Measurements from ENCODE around the gene AURKAIP1. TPM values are rescaled to one million over a fixed set of nuclear protein-coding genes. Genes with fewer than 3 reads are reported as not detected.
"Not testable (repeated sequence)": the region's sequence is repeated elsewhere in the genome, so short reads cannot be mapped to it uniquely, and the experiment has no call there.

The AURKAIP1 gene
- total RNA-seq, 1 experiment from 2014 or later, result 823 TPM

GRCh38 chr1:1406101-1406820 is 31.3 kb upstream of the AURKAIP1 start:
- Histone ChIP-seq H2AFZ (ENCODE audit: low read length) (peak overlapping the region; percentile 68), H4K20me1 (ENCODE audit: low read length) (0 out of 2 replicates have a peak, but pooled peaks cover 4% of the 10 kb centered on the region), H3K9ac (ENCODE audit: low read length) (peak overlapping the region; percentile 93), H3K36me3 (ENCODE audit: low read depth, low read length) (peaks cover 31% of the 10 kb centered on the region), H3K27ac (ENCODE audit: low read length) (peak overlapping the region; percentile 61), H3F3A (ENCODE audit: low read length, unreplicated experiment) (peaks cover 4% of the 10 kb centered on the region), H3K4me2 (ENCODE audit: low read length) (peak overlapping the region; percentile 99), H3K4me1 (ENCODE audit: insufficient read depth, low read length) (peaks cover 26% of the 10 kb centered on the region), H3K9me3 (ENCODE audit: low read length) (no peaks in the 10 kb centered on the region), H3K9me2 (replicated peaks; ENCODE audit: low read length) (no peaks in the 10 kb centered on the region), H3K4me3 (ENCODE audit: low read length) (peak overlapping the region; percentile 84), H3K79me2 (ENCODE audit: low read length) (peaks cover 68% of the 10 kb centered on the region), H3K27me3 (ENCODE audit: low read length) (no peaks in the 10 kb centered on the region)
- DNase-seq (no peak), ATAC-seq (peak; percentile 2; the same call in 1 of the 2 replicates)
- ChIA-PET CTCF (no interaction called here), POLR2A (ENCODE audit: unreplicated experiment) (no interaction called here)
- no peak for TF ChIP-seq EZH2 (IDR thresholded peaks at IDR 0.05; ENCODE audit: low read length, unreplicated experiment)
- no peak for TF ChIP-seq CTCF (conservative IDR thresholded peaks at IDR 0.05; ENCODE audit: low read depth, low read length)
- TF ChIP-seq EZH2phosphoT487 (IDR thresholded peaks at IDR 0.05; ENCODE audit: borderline replicate concordance, low read length), result no peak
- no TSS peak for BruUV-seq (replicated peaks)
- intact Hi-C loops (cut with micrococcal nuclease), result no loop called here

GRCh38 chr1:1403653-1404052 is 28.6 kb upstream of the AURKAIP1 start:
- peaks cover 36% of the 10 kb centered on the region for H3K4me1 ChIP-seq (ENCODE audit: insufficient read depth, low read length)
- H3K9ac ChIP-seq (ENCODE audit: low read length), result no peak overlapping the region
- ATAC-seq (no peak), DNase-seq (no peak)
- ChIA-PET POLR2A (ENCODE audit: unreplicated experiment) (no interaction called here), CTCF (no interaction called here)
- H4K20me1 ChIP-seq (ENCODE audit: low read length), result 0 out of 2 replicates have a peak, but pooled peaks cover 4% of the 10 kb centered on the region
- H2AFZ ChIP-seq (ENCODE audit: low read length), result no peak overlapping the region
- no peaks in the 10 kb centered on the region for H3K9me3 ChIP-seq (ENCODE audit: low read length)
- no TSS peak for BruUV-seq (replicated peaks)
- no peak overlapping the region for H3K4me2 ChIP-seq (ENCODE audit: low read length)
- no peak for TF ChIP-seq EZH2 (IDR thresholded peaks at IDR 0.05; ENCODE audit: low read length, unreplicated experiment)
- no peak for TF ChIP-seq CTCF (conservative IDR thresholded peaks at IDR 0.05; ENCODE audit: low read depth, low read length)
- TF ChIP-seq EZH2phosphoT487 (IDR thresholded peaks at IDR 0.05; ENCODE audit: borderline replicate concordance, low read length), result no peak
- H3K27ac ChIP-seq (ENCODE audit: low read length), result no peak overlapping the region
- H3K9me2 ChIP-seq (replicated peaks; ENCODE audit: low read length), result no peaks in the 10 kb centered on the region
- peaks cover 35% of the 10 kb centered on the region for H3K36me3 ChIP-seq (ENCODE audit: low read depth, low read length)
- no peaks in the 10 kb centered on the region for H3K27me3 ChIP-seq (ENCODE audit: low read length)
- peaks cover 82% of the 10 kb centered on the region for H3K79me2 ChIP-seq (ENCODE audit: low read length)
- intact Hi-C loops (cut with micrococcal nuclease), result no loop called here
- no peak overlapping the region for H3K4me3 ChIP-seq (ENCODE audit: low read length)
- H3F3A ChIP-seq (ENCODE audit: low read length, unreplicated experiment), result peaks cover 4% of the 10 kb centered on the region

GRCh38 chr1:1402901-1403392 is 27.9 kb upstream of the AURKAIP1 start:
- intact Hi-C loops (cut with micrococcal nuclease); H3K27ac ChIP-seq (ENCODE audit: low read length); H3K27me3 ChIP-seq (ENCODE audit: low read length); H4K20me1 ChIP-seq (ENCODE audit: low read length); H3F3A ChIP-seq (ENCODE audit: low read length, unreplicated experiment); DNase-seq; H3K4me2 ChIP-seq (ENCODE audit: low read length); ATAC-seq; H3K9me2 ChIP-seq (replicated peaks; ENCODE audit: low read length); H2AFZ ChIP-seq (ENCODE audit: low read length); H3K9me3 ChIP-seq (ENCODE audit: low read length); H3K4me3 ChIP-seq (ENCODE audit: low read length); BruUV-seq (replicated peaks); H3K9ac ChIP-seq (ENCODE audit: low read length); CTCF ChIA-PET: not testable (repeated sequence)
- H3K36me3 ChIP-seq (ENCODE audit: low read depth, low read length), result peaks cover 36% of the 10 kb centered on the region
- peaks cover 82% of the 10 kb centered on the region for H3K79me2 ChIP-seq (ENCODE audit: low read length)
- POLR2A ChIA-PET (ENCODE audit: unreplicated experiment), result interaction anchor here (0.6 kb wide), 1 partner anchor 28 kb away, joined by 3 read pairs; the partner anchor contains the start of gene AURKAIP1
- peaks cover 31% of the 10 kb centered on the region for H3K4me1 ChIP-seq (ENCODE audit: insufficient read depth, low read length)
